Activated CD8-positive, alpha-beta T cell treated with anti-CD3 and anti-CD28 coated beads, Interleukin-2, amount 10 ng/mL, durations not matched to agents 7 days and 5 days (primary cell): ENCODE measurements around the gene POLR2B. TPM values are rescaled to one million over a fixed set of nuclear protein-coding genes. Genes with fewer than 3 reads are reported as not detected.

ENCODE experiments used
- ATAC-seq: fragments of 150-1000 bp; cut with Tn5 transposase; one replicate; pipeline ENCODE4 v1.10.0; 2021; ENCODE audit warnings: moderate library complexity
- CTCF ChIA-PET: fragments of 350-600 bp; sonication (Branson Sonifier 250); formaldehyde crosslinking; loops from one replicate; lab custom pipeline; 2021; ENCODE audit warnings: antibody characterized with exemption; lab: Charles Lee
- POLR2A ChIA-PET: fragments of 350-600 bp; sonication (Branson Sonifier 250); formaldehyde crosslinking; loops from one replicate; lab custom pipeline; 2021; ENCODE audit warnings: antibody characterized with exemption; lab: Charles Lee
- DNase-seq: peaks from one replicate; pipeline ENCODE4 v3.0.0-alpha.2; 2020
- H3K27ac Mint-ChIP-seq: one replicate; pipeline ENCODE4 v1.8.0; 2021; ENCODE audit warnings: mild to moderate bottlenecking, mixed read lengths
- H3K27me3 Mint-ChIP-seq: one replicate; pipeline ENCODE4 v1.8.0; 2021; ENCODE audit warnings: low read depth, mixed read lengths
- H3K36me3 Mint-ChIP-seq: one replicate; pipeline ENCODE4 v1.8.0; 2021; ENCODE audit warnings: low read depth, mixed read lengths
- H3K4me1 Mint-ChIP-seq: one replicate; pipeline ENCODE4 v1.8.0; 2021; ENCODE audit warnings: low read depth, mixed read lengths
- H3K4me3 Mint-ChIP-seq: one replicate; pipeline ENCODE4 v1.8.0; 2021; ENCODE audit warnings: mild to moderate bottlenecking, mixed read lengths
- H3K9me3 Mint-ChIP-seq: one replicate; pipeline ENCODE4 v1.8.0; 2022; ENCODE audit warnings: mixed read lengths; ENCODE audit not compliant: insufficient read depth
- total RNA-seq, 2 experiments: library from RNA; stranded (reverse); gene quantifications; one replicate each; pipeline ENCODE4 v1.2.3, GENCODE V29; 2021

The POLR2B gene
- total RNA-seq, 2 experiments from 2014 or later: 121 to 122 TPM

GRCh38 chr4:56986952-56987351 lies 8.3 kb downstream of the POLR2B start:
- CTCF ChIA-PET: no interaction called here
- peaks cover 64% of the 10 kb centered on the region for H3K36me3 Mint-ChIP-seq
- ATAC-seq (no peak), DNase-seq (no peak)
- peaks cover 33% of the 10 kb centered on the region for H3K4me1 Mint-ChIP-seq
- POLR2A ChIA-PET: no interaction called here
- H3K9me3 Mint-ChIP-seq: no peaks in the 10 kb centered on the region
- no peak overlapping the region for H3K27ac Mint-ChIP-seq
- H3K4me3 Mint-ChIP-seq: no peak overlapping the region
- H3K27me3 Mint-ChIP-seq: no peaks in the 10 kb centered on the region

- Mint-ChIP-seq H3K4me3 (no peak overlapping the region), H3K36me3 (peaks cover 67% of the 10 kb centered on the region), H3K4me1 (peaks cover 16% of the 10 kb centered on the region), H3K27ac (no peak overlapping the region), H3K27me3 (no peaks in the 10 kb centered on the region), H3K9me3 (no peaks in the 10 kb centered on the region)
- ChIA-PET POLR2A (interaction anchor here (1.1 to 1.5 kb wide), 2 partner anchors 8 to 12 kb away, joined by 3 to 7 read pairs; partner anchors contain the start of gene POLR2B), CTCF (interaction anchor here (1.1 to 2.8 kb wide), 2 partner anchors 10 to 11 kb away, joined by 3 to 15 read pairs; partner anchors contain the start of genes NOA1 and POLR2B)
- no peak for ATAC-seq
- DNase-seq: no peak
These were observed 11.6 kb downstream of the POLR2B start for GRCh38 chr4:56990109-56990905.

DNA sequence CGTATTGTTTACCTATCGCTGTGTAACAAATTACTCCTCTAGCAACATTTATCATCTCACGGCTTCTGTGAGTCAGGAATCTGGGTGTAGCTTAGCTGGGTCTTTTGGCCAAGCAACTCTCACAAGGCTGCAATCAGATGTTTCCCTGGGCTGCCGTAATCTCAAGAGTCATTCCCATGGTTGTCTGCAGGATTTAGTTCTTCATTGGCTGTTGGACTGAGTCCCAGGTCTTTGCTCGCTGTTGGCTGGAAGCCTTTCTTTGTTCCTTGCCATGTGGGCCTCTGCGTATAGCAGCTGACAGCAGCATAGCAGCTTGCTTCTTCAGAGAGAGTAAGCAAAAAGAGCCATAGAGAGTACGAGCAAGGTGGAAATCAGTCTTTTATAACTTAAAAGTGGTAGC lies 16.8 kb downstream of the POLR2B start:
- no peaks in the 10 kb centered on the region for H3K9me3 Mint-ChIP-seq
- ATAC-seq (no peak), DNase-seq (no peak)
- H3K4me3 Mint-ChIP-seq: no peak overlapping the region
- peaks cover 2% of the 10 kb centered on the region for H3K4me1 Mint-ChIP-seq
- ChIA-PET CTCF (interaction anchor here (0.7 kb wide), 1 partner anchor 272 kb away, joined by 3 read pairs; no protein-coding TSS in a partner anchor), POLR2A (interaction anchor here (1.1 kb wide), 1 partner anchor 17 kb away, joined by 4 read pairs; the partner anchor contains the start of gene POLR2B)
- H3K36me3 Mint-ChIP-seq: peaks cover 68% of the 10 kb centered on the region
- no peaks in the 10 kb centered on the region for H3K27me3 Mint-ChIP-seq
- no peak overlapping the region for H3K27ac Mint-ChIP-seq

GRCh38 chr4:56999751-57000150 lies 21.1 kb downstream of the POLR2B start:
- CTCF ChIA-PET: interaction anchor here (0.9 to 1.6 kb wide), 3 partner anchors 8 to 18 kb away, joined by 3 to 4 read pairs (median 3); no protein-coding TSS in a partner anchor
- POLR2A ChIA-PET: interaction anchor here (0.7 kb wide), 1 partner anchor 12 kb away, joined by 3 read pairs; no protein-coding TSS in a partner anchor
- no peak overlapping the region for H3K4me3 Mint-ChIP-seq
- H3K4me1 Mint-ChIP-seq: no peaks in the 10 kb centered on the region
- ATAC-seq (no peak), DNase-seq (no peak)
- H3K27me3 Mint-ChIP-seq: no peaks in the 10 kb centered on the region
- peaks cover 63% of the 10 kb centered on the region for H3K36me3 Mint-ChIP-seq
- no peak overlapping the region for H3K27ac Mint-ChIP-seq
- no peaks in the 10 kb centered on the region for H3K9me3 Mint-ChIP-seq

DNA sequence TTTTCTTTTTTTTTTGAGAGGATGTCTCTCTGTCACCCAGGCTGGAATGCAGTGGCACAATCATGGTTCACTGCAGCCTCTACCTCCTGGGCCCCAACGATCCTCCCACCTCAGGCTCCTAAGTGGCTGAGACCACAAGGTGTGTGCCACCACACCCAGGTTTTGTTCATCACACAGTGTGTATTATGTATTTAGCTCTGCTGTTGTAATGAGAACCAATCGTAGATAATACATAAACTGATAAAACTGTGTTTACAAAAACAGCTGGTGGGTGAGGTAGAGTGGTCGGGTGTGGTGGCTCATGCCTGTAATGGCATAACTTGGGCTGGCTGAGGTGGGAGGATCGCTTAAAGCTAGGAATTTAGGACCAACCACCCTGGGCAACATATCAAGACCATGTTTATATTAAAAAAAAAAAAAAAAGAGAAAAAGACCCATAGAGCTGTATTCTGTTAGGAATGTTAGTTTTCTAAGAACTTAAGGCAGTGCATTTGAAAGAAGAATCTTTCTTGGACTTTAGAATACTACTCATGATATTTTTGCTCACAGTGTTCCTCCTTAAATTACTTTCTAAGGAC lies 34.9 kb downstream of the POLR2B start:
- peaks cover 58% of the 10 kb centered on the region for H3K36me3 Mint-ChIP-seq
- CTCF ChIA-PET: no interaction called here
- no peaks in the 10 kb centered on the region for H3K9me3 Mint-ChIP-seq
- no peak overlapping the region for H3K4me3 Mint-ChIP-seq
- DNase-seq (no peak), ATAC-seq (no peak)
- peaks cover 6% of the 10 kb centered on the region for H3K4me1 Mint-ChIP-seq
- no peaks in the 10 kb centered on the region for H3K27me3 Mint-ChIP-seq
- POLR2A ChIA-PET: no interaction called here
- no peak overlapping the region for H3K27ac Mint-ChIP-seq

GRCh38 chr4:57018980-57019379 lies 40.3 kb downstream of the POLR2B start:
- CTCF ChIA-PET: no interaction called here
- peaks cover 68% of the 10 kb centered on the region for H3K36me3 Mint-ChIP-seq
- no peak overlapping the region for H3K27ac Mint-ChIP-seq
- DNase-seq: no peak
- POLR2A ChIA-PET: no interaction called here
- no peak overlapping the region for H3K4me3 Mint-ChIP-seq
- H3K27me3 Mint-ChIP-seq: no peaks in the 10 kb centered on the region
- ATAC-seq: no peak
- no peaks in the 10 kb centered on the region for H3K9me3 Mint-ChIP-seq
- no peaks in the 10 kb centered on the region for H3K4me1 Mint-ChIP-seq

GRCh38 chr4:57020467-57021101 lies 41.9 kb downstream of the POLR2B start:
- H3K36me3 Mint-ChIP-seq: peaks cover 75% of the 10 kb centered on the region
- H3K9me3 Mint-ChIP-seq: no peaks in the 10 kb centered on the region
- POLR2A ChIA-PET: no interaction called here
- no peak for ATAC-seq
- no peak for DNase-seq
- no peak overlapping the region for H3K27ac Mint-ChIP-seq
- no peaks in the 10 kb centered on the region for H3K27me3 Mint-ChIP-seq
- no peaks in the 10 kb centered on the region for H3K4me1 Mint-ChIP-seq
- no peak overlapping the region for H3K4me3 Mint-ChIP-seq
- CTCF ChIA-PET: no interaction called here

GRCh38 chr4:57023104-57023503 lies 44.4 kb downstream of the POLR2B start:
- Mint-ChIP-seq H3K27ac (no peak overlapping the region), H3K4me1 (peaks cover 2% of the 10 kb centered on the region), H3K27me3 (no peaks in the 10 kb centered on the region), H3K36me3 (peaks cover 77% of the 10 kb centered on the region), H3K4me3 (no peak overlapping the region), H3K9me3 (no peaks in the 10 kb centered on the region)
- ChIA-PET POLR2A (interaction anchor here (1.2 kb wide), 1 partner anchor 11 kb away, joined by 3 read pairs; no protein-coding TSS in a partner anchor), CTCF (interaction anchor here (1.4 kb wide), 1 partner anchor 16 kb away, joined by 4 read pairs; no protein-coding TSS in a partner anchor)
- DNase-seq (no peak), ATAC-seq (no peak)

GRCh38 chr4:57034520-57034919 lies 55.8 kb downstream of the POLR2B start:
- Mint-ChIP-seq H3K9me3 (no peaks in the 10 kb centered on the region), H3K4me3 (no peak overlapping the region), H3K36me3 (peaks cover 28% of the 10 kb centered on the region), H3K27ac (no peak overlapping the region), H3K27me3 (peaks cover 6% of the 10 kb centered on the region), H3K4me1 (no peaks in the 10 kb centered on the region)
- ChIA-PET CTCF (no interaction called here), POLR2A (interaction anchor here (0.6 to 1.3 kb wide), 2 partner anchors 9 to 11 kb away, joined by 3 read pairs; no protein-coding TSS in a partner anchor)
- no peak for ATAC-seq
- DNase-seq: no peak

DNA sequence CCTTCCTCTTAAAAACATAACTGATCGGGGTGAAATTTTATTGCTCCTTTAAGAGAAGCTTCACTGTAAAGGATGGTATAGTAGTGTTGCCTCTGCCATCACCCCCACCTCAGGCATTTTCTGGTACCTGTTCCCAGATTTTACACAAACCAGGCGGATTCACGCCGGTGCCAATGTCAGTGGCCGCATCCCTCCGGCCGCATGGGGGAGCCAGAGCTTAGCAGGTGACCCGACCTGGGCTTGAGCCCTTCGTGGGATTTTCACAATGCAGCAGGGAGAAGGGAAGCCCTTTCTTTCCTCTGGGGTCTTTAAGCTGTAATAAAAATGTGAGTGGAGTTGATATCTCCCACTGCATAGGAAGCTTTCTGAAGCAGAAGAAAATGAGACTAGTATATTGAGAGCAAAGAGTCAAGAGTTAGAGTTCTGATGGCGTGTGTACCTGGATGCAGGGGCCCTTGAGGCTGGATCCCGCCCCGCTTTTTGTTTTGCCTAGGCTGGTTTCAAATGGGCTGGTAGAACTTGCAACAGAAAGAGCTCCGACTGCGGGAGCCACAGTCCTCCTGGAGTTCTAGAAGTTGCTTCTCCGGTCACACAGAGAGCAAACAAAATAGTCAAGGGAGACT lies 59.4 kb downstream of the POLR2B start:
- Mint-ChIP-seq H3K9me3 (no peaks in the 10 kb centered on the region), H3K4me1 (no peaks in the 10 kb centered on the region), H3K4me3 (no peak overlapping the region), H3K27ac (no peak overlapping the region), H3K27me3 (peaks cover 9% of the 10 kb centered on the region), H3K36me3 (peaks cover 4% of the 10 kb centered on the region)
- ChIA-PET CTCF (interaction anchor here (0.9 to 1.0 kb wide), 3 partner anchors 11 to 125 kb away, joined by 3 to 6 read pairs (median 3); no protein-coding TSS in a partner anchor), POLR2A (no interaction called here)
- peak; percentile 38 for DNase-seq
- peak; percentile 30 for ATAC-seq

GRCh38 chr4:57039345-57039744 lies 60.6 kb downstream of the POLR2B start:
- CTCF ChIA-PET: no interaction called here
- no peak overlapping the region for H3K27ac Mint-ChIP-seq
- no peak for DNase-seq
- H3K36me3 Mint-ChIP-seq: no peaks in the 10 kb centered on the region
- POLR2A ChIA-PET: no interaction called here
- no peaks in the 10 kb centered on the region for H3K4me1 Mint-ChIP-seq
- no peak for ATAC-seq
- no peak overlapping the region for H3K4me3 Mint-ChIP-seq
- peaks cover 10% of the 10 kb centered on the region for H3K27me3 Mint-ChIP-seq
- H3K9me3 Mint-ChIP-seq: no peaks in the 10 kb centered on the region
